Activated CD4-positive, alpha-beta T cell treated with anti-CD3 and anti-CD28 coated beads, Interleukin-10, Interleukin-2, amounts not matched to agents 100 ng/mL and 50 ng/mL, durations not matched to agents 16 hours and 8 hours (primary cell): ENCODE results near the gene JARID2.

Experiments used
- DNase-seq: peaks from one replicate; pipeline ENCODE4 v3.0.0-alpha.2; 2020

Gene JARID2

DNA sequence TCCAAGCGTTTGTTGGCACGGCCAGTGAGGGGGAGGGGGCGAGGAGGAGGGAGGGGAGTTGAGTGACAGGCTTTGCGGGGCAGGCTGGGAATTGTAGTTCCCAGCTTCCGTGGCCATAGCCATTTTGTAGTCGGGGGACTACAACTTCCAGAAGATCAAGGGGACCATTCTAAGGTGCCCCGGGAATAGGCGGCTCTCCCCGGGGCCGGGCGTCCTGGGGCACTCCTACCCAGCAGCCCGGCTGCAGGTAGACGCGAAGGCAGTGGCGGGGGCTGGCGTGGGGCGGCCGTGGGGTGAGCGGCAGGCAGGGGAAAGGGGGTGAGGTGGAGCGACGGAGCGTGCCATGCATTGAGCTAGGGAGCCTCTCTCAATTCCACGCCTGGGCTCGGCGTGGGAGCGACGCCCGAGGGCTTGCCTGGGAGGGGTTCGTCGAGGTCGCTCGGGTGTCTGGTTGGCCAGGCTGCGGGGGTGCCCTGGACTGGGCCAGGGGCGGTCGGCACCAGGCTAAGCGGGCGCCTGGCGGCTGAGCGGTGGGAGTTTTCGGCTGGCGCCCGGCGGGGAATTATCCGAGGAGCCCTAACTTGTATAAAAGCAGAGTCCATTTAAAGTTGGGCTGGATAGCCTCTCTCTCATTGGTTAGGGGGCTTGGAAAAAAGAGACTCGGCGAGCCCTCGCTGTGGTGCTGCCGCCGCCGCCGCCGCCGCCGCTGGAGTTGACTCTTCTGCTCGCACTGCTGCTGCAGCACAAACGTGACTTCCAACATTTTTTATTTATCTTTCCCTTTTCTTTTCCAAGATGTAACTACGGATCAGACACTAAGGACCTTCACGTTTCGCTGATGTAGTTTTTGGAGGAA lies at the start of gene JARID2:
JARID2 (plus strand) TSS at position 709 of the 856 bp plus-strand sequence. CDS start 471 bp downstream, outside the sequence.
- DNase-seq = peak; percentile 98

DNA sequence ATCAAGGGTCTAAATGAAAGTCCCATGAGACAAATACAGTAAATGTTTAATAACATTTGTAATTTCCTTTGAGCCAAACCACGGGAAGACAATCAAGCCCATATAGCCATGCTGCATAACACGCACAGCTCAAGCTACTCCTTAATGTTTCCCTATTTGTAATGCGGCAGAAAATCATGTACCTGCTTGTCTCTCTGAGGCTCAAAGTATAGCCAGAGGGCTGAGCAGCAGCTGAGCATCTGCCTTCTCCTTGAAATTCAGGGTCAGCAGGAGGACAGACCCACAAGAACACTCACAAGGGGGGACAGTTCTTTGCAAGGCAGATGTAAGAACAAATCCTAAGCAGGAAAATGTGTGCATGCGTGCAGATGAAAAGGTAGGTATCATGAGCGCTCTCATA lies 45.8 kb upstream of the JARID2 start:
- no peak for DNase-seq

DNA sequence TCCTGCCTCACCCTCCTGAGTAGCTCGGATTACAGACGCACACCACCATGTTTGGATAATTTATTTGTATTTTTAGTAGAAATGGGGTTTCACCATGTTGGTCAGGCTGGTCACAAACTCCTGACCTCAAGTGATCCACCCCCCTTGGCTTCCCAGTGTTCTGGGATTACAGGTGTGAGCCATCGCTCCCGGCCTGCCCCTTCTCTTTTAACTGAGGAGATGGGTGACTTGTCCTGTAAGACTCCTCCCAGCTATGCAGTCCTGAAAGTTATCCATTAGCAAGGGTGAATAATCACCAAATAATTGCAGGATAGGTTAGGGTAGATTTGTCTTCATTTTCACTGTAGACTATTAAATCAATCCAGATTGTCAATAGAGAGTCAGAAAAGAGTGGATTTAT lies 40.5 kb upstream of the JARID2 start:
- no peak for DNase-seq

DNA sequence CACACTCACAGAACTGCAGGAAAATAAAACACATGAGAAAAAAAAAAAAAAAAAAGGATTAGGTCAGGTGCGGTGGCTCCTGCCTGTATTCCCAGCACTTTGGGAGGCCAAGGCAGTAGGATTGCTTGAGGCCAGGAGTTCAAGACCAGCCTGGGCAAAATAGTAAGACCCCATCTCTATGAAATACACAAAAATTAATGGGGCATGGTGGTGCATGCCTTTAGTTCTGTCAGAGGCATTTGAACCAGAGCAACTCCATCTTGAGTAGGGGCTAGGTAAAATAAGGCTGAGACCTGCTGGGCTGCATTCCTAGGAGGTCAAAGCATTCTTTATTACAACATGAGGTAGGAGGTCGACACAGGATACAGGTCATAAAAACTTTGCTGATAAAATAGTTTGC lies 39.0 kb upstream of the JARID2 start:
- no peak for DNase-seq

DNA sequence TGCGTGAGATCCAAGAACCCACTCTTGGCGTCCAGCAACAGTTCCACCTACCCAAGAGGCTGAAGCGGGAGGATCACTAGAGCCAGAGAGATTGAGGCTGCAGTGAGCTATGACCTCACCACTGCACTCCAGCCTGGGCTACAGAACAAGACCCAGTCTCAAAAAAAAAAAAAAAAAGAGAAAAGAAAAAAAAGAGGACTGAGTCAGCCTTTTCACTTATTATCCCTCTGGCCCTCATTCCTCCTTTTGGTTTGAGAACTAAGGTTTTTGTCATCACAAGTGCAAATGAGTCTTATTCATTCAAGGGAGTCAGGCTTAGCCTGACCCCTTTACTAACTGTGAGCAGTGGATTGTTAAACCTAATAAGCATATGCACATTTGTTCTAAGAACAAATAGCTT lies 37.9 kb upstream of the JARID2 start:
- no peak for DNase-seq

DNA sequence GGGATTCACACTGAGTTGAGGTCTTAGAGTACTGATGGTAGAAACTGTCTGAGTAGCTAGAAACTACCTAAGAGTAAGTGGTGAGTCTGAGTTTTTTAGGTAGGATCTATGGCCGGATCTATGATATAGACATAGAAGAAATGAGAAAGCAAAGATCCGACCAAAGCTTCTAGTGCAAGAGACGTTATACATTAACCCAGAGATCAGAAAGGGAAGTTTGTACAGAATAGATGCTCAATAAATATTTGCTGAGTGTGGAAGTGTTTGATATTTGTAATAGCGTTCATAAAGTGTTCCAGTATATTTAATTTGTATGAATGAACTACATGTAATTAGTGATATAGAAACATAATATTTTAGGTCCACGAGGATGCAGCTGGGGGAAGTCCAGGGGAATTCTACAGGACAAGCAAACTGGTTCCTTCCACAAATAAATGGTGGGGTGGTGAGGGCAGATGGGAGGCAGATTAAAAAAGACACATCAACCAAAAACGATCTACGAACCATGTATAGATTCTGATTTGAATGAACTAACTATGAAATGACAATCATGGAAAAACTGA lies 31.9 kb upstream of the JARID2 start:
- no peak for DNase-seq

DNA sequence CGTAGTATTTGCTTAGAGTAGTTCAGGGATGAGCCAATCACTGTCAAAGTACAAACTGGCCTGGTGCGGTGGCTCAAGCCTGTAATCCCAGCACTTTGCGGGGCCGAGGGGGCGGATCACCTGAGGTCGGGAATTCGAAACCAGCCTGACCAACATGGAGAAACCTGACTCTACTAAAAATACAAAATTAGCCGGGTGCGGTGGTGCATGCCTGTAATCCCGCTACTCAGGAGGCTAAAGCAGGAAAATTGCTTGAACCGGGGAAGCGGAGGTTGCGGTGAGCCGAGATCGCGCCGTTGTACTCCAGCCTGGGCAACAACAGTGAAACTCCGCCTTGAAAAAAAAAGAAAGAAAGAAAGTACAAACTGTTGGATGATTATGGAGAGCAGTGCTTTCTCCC lies 27.5 kb upstream of the JARID2 start:
- no peak for DNase-seq

DNA sequence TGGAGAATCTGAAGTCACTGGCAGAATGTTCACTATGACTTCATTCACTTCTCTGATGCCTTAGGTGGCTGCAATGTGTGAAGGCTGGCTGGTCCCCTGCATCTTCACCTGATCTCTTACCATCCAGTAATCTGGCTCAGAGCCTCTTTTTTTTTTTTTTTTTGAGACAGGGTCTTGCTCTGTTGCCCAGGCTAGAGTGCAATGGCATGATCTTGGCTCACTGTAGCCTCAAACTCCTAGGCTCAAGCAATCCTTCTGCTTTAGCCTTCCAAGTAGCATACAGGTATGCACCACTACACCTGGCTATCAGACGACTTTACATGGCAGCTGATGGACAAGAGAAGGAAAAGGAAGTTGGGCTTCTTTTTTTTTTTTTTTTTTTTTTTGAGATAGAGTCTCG lies 25.8 kb upstream of the JARID2 start:
- no peak for DNase-seq

DNA sequence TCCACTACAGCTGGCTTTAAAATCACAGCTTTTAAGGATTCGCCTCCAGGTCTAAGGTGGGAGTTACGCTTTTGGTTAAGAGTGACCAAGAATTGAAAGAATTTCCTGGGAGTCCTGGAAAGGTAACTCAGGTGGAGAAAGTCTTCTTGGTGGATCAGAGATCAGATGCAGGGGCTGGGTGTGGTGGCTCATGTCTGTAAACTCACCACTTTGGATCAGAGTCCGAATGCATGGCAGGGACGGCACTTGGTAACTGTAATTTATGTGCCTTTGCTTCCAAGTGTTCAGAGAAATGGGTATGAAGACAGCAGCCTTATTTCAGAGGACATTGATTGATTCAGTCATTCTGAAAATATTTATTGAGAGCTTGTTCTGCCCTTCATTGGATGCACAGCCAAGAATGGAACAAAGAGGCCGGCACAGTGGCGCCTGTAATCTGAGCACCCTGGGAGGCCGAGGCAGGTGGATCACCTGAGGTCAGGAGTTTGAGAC lies 18.0 kb upstream of the JARID2 start:
- no peak for DNase-seq

DNA sequence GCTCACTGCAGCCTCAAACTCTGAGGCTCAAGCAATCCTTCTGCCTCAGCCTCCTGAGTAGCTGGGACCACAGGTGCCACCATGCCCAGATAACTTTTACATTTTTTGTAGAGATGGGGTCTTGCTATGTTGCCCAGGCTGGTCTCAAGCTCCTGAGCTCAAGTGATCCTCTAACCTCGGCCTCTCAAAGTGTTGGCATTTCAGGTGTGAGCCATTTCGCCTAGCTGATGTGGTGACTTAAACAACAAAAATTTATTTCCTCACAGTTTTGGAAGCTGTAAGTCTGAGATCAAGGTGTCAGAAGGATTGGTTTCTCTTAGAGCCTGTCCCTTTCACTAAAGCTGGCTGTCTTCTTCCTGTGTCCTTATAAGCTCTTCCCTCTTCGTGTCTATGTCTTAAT lies 15.0 kb upstream of the JARID2 start:
- no peak for DNase-seq

DNA sequence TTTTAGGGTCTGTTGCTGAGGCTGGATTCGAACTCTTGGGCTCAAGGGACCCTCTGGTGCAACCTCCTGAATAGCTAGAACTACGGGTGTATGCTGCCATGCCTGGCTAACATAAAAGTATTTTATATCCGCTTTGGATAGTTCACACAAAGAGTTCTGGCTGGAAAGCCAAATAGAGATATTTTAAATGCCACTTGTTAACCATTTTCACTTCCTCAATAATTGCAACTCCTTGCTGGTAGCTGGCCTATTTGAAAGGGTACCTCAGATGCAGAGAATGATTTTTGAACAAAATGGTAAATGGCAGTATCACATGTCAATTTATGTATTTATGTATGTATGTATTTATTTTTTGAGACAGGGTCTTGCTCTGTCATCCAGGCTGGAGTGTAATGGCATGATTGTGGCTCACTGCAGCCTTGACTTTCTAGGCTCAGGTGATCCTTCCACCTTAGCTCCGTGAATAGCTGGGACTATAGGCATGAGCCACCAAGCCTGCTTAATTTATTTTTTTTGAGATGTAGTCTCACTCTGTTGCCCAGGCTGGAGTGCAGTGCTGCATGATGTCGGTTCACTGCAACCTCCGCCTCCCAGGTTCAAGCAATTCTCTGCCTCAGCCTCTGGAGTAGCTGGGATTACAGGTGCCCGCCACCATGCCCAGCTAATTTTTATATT lies 12.9 kb upstream of the JARID2 start:
- no peak for DNase-seq

DNA sequence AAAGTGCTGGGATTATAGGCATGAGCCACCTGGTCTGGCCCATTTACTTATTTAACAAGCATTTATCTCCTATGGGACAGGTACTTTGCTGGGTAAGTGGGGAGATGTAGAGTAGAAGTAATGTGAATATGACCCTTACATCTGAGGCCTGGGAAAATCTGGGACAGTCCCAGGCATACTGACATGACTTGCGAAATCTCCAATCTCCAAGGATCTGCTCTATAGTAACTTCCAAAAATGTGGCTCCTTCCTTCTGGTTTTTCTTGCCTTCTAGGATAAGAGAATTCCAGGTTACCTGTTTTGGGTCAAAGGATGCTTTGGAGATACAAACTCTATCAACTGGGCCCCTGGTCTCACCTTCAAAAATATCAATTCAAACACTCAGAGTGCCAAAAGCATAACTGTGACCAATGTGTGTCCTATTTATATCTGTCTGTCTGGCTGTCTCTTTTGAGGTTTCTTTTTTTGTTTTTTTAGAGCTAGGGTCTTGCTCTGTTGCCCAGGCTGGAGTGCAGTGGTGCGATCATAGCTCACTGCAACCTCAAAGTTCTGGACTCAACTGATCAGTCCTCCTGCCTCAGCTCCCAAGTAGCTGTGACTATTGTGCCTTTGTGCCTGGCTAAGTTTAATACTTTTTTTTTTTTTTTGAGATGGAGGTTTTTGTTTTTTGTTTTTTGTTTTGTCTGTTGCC lies 11.7 kb upstream of the JARID2 start:
- DNase-seq = no peak

DNA sequence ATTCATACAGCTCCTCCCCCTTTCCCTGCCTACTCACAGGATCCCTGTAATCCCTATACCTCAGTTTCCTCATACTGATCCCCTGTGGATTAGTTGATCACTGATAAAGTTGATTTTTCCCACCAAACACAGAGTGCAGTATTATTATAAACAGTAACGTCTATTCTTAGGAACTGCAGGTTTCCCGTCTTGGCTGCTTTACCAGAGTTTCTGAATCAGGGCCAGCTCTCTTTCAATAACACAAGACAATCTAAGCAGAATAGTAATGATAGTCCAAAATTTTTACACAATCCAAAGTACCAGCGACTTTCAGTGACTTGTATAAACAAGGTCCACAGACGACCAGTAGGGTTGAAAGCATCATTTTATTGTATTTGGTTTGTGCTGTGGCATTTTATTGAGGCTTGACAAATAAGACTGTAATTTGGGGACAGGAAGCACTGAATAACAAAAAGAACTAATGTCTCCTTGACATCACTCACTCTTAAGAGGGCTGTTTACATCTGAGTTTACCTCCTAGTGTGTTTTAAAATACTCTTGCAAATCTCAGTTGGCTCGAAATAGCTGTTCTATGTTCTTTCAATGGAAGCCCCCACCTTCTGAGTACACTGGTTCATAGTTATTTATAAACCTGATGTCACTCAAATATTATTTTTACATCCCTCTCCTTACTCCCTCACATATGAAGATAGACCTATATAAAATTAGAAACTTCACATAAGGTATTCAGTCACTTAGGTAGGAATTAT lies 6.1 kb upstream of the JARID2 start:
- no peak for DNase-seq

DNA sequence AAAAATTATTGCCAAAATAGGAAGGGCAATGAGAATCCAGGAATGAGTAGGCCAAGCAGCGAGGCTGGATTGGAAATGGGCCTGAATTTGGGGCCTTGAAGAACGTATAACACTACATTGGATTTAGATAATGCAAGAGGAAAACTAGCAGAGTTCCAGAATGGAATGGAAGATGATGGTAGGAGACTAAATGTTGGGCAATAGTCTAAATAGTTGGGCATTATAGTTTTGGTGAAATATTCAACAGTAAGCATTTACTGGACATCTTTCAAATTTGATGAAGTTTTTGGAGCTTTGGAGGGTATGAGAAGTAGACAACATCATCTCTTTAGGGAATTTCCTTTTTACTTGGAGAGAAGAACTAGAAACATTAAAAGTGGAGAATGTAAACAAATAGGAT lies 3.4 kb upstream of the JARID2 start:
- DNase-seq = no peak

DNA sequence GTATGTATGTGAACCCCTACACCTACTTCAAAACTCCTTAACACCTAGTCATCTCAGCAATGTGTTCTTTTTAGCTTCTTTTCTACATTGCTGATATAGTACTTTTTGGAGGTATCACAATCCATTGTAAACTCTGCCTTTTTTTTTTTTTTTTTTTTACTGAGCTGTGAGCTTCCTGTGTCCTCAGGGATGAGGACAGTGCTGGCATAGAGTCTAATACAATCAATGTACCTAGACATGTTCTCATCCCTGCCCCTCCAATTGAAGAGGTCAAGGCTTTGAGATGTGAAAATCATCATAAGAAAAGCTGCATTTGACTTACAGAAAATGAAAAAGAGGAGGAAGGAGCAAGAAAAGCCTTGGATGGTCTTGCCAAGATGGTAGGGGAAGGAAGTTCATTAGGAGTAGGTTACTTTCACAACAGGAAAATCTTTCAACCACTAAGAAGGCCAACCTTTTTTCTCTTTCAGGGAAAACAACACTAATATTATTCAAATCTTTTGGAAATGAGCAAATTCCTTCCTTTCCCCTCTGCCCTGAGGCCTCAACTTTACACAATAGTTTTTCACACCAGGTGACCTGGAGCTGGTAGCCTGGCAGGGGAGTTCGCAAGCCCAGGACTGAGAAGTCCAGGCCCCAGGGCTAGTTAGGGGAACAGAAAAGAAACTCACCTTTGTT lies 2.8 kb upstream of the JARID2 start:
- no peak for DNase-seq

DNA sequence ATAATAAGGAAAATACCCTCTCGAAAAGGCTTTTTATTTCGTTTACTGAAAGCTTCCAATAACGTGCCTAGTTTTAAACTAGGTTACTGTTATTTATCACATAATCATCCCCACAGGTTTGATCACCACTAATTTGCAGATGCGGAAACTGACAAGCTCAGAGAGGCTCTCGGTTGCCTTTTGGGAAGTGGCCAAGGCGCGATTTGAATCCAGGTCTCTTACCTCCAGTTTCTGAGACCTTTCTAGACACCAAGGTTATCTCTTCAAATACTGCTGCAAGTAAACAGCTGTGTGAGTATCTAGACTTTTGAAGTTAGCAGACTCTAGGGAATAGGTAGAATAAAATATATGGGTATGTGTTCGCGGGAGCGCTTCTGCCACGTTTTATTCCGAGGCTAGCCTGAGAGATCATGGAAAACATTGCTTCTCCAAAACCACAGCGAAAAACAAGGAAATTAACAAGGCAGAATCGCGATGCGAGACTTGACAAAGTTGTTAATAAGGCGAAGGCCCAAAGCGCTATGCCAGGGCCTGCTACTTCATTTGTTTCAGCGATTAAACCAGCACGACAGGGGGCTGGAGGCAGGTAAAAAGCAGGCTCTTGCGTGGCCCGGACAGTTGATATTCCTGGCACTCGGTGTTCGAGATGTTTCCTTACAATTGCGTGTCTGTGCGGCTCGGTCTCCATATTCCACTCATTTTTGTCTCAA lies 1.8 kb upstream of the JARID2 start:
- no peak for DNase-seq

DNA sequence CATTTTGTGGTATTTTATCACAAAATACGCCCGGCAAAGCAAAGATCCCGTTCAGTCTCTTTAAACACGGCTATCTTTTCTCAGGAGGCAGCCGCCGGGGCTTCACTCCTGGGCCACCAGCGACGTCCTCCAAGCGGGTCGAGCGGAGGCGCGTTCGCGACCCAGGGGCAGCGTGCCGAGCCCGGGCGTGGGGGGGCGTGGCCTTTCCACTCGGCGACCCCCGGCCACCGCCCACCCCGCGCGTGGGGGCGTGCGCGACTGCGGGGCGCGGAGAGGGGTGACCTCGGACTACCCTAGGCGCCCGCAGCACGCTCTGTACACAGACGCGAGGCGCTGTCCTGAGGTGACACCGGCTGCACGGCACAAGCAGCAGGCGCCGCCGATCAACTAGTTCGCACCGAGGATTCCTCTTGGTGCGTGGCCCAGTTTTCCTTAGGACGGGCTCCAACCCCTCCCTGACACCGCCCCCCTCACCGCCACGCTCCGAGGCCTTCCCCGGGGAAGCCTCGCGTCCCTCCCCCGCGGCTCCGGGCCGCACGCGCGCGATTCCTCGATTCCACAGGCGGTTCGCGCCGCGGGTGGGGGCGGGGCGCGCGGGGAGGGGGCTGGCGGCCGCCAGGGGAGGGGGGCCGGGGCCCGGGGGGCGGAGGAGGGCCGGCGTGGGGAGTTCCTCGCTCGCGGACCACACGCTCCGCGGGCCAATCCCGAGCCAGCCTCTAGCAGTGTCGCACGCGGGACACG lies 1.1 kb upstream of the JARID2 start:
- DNase-seq = peak; percentile 49

DNA sequence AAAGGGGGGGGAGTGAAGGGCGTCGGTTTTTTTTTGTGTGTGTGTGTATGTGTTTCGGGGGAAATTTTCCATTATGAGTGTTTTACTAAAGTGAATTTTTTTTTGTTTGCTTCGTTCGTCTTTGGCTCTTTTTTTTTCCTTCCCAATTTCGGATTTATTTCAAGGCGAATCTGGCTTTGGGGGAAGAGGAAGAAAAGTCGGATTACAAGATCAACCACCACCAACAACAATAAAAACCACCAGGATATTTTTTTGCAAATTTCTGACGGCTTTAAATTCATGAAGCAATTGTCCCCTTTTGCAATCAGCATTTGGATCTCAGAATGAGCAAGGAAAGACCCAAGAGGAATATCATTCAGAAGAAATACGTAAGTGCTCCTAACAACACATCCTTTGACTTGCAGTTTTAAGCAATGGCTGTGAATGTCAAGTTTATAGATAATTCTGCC lies 372 bp downstream of the JARID2 start:
- DNase-seq = no peak

DNA sequence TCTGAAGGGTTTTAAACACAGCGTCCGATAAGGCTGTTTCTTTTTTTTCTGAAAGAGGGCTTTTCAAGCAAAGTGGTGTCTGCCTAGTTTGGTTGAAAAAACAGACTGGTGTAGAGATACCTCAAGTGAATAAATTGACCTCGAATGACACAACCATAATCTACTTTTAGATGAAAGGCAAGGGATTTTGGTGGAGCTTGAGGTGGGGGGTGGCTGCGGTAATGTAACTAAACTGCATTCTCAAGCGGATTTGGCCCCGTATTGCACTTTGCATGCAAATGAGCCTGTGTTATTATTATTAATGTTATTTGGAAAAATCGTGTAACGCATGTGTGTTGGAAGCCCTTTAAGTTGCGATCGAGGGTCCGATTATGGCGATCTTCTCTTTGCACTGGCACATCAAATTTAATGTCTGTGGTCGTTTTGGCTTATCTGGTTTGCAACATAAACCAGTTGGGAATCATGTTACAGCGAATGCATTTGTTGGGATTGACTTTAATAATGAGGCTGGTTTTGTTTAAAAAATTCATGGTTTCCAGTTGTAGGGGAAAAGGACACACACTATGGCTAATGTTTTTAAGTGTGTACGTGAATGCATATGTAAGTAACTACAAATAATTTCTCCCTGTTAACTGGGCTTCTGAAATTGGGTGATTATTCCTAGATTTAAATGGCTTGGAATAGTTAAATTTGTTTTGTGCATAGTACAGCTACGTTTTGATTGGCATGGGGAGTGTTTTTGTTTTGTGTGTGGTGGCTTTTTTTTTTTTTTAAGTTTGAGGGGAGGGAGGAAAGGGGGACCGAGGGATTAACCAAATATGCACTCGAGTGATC lies 1.0 kb downstream of the JARID2 start:
- no peak for DNase-seq
